HFF-Myc (cell line): ENCODE data around the gene ARL15.

Experiments
- DNase-seq: peaks from one replicate; pipeline ENCODE4 v3.0.0-alpha.2; 2011; ENCODE audit warnings: low read depth; ENCODE audit errors: extremely low read depth
- H3K4me3 ChIP-seq: replicated peaks from 2 replicates; pipeline ENCODE4 v1.5.1; 2011; ENCODE audit warnings: low read depth, mild to moderate bottlenecking, control low read depth, low read length
- TF ChIP-seq, protein P1 (sequence below): IDR thresholded peaks from 2 replicates; pipeline ENCODE4 v1.5.1; 2012; ENCODE audit warnings: mild to moderate bottlenecking, low read depth, low read length, control low read depth; ENCODE audit errors: missing control alignments

Gene ARL15

DNA sequence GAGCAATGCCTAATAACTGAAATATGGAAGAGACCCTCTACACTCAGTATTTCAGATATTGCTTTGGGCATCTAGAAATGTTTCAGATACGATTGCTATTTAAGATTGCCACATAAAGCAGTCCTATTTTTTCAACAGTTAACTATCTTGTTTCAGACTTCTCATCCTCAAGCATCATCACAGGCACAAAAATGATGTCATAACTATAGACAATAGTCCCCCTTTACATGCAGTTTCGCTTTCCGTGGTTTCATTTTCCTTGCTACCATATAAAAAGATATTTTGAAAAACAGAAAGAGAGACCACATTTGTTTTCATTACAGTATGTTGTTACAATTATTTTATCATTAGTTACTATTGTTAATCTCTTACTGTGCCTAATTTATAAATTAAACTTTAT, 402.5 kb downstream of the ARL15 start:
- no peak for DNase-seq
- TF ChIP-seq, protein P1, sequence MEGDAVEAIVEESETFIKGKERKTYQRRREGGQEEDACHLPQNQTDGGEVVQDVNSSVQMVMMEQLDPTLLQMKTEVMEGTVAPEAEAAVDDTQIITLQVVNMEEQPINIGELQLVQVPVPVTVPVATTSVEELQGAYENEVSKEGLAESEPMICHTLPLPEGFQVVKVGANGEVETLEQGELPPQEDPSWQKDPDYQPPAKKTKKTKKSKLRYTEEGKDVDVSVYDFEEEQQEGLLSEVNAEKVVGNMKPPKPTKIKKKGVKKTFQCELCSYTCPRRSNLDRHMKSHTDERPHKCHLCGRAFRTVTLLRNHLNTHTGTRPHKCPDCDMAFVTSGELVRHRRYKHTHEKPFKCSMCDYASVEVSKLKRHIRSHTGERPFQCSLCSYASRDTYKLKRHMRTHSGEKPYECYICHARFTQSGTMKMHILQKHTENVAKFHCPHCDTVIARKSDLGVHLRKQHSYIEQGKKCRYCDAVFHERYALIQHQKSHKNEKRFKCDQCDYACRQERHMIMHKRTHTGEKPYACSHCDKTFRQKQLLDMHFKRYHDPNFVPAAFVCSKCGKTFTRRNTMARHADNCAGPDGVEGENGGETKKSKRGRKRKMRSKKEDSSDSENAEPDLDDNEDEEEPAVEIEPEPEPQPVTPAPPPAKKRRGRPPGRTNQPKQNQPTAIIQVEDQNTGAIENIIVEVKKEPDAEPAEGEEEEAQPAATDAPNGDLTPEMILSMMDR, result no peak
- no peak overlapping the region for H3K4me3 ChIP-seq

DNA sequence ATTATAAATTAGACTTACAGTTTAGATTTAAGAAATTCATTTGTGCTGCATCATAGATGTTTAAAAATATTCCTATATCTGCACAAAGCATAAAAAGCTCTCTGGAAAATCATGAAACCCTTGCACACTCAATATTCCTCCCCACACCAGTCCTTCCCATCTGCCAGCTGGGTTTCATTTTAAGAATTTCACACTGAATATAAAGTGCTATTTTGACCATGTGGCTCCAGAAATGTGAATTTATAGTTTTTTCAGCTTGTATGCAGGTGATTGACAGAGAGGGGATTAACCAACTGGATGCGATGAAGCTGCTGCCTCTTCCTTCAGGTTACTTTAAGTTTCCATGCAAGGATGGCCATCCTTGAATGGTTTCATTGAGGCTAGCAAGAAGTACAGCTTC, 403.6 kb downstream of the ARL15 start:
- H3K4me3 ChIP-seq, result no peak overlapping the region
- DNase-seq, result no peak
- TF ChIP-seq, protein P1, result no peak

DNA sequence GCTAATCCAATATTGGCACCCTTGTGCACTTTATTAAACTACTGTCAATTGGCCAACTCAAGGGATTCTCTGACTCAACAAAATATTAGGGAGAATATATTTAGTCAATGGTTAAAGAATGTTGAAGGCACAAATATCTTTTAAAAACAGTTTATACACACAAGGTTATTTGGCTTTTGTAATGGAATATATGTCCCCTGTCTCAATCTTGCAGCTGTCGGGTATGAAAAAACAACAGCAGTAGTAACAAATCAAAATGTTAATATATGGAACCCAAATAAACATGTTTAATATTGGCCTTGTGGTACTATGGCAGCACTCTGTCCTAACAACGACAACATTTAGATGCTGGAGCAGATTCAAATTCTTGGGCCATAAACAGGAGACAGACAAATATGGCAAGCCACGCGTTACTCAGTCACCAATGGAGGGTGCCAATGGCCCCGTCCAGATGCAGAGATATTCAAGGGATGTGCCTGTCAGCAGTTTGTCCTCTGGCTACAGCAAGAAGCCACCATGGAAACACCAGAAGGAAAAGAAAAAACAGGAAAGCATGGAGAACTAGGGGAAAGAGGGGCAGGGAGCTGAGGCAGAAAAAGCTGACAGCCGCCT, 408.0 kb downstream of the ARL15 start:
- DNase-seq, result no peak
- TF ChIP-seq, protein P1, result no peak
- no peak overlapping the region for H3K4me3 ChIP-seq

DNA sequence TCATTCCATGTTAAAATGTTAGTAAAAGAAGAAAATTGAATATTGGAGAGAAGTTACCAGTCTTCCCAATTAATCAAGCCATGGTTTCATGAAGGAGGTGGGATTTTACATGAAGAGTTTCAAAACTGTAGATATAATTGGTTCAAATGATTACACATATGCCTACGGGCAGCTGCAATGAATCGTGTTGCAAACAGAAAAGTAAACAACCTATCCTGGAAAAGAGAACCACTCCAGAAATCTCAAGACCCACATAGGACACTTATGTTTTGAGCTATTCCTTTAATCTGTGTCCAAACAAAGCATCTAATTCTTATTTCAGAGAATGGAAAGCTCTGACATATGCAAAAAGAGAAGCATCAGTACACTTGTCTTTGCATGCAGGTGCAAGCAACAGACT, 409.7 kb downstream of the ARL15 start:
- no peak for DNase-seq
- TF ChIP-seq, protein P1, result no peak
- H3K4me3 ChIP-seq, result no peak overlapping the region

DNA sequence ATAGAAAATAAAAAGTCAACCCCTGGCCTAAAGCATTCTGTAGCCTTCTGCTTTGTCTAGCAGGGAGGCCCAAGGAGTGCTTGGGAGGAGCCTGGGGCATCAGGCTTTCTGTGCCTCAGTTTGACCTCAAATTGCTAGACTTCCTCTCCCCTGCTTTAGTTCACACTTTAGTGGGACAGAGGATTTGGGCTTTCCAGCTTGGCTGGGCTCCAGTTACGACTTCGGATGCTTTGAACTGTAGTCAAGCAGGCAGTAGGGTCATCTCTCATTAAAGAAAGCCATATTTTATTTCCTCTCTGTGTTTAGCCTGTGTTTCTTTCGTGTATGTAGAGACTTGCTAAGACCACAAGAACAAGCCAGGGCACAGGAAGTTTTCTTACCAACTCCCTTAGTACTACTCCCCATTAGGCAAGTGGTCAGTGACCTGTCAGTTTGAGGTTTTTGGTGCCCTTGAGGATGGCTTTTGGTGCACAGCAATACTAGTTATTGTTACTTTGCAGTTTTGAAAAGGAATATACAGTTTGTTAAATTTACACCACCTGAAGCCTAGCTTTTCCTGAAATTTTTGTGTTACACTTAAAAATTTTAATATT, 415.2 kb downstream of the ARL15 start:
- H3K4me3 ChIP-seq, result no peak overlapping the region
- no peak for DNase-seq
- TF ChIP-seq, protein P1, result no peak

DNA sequence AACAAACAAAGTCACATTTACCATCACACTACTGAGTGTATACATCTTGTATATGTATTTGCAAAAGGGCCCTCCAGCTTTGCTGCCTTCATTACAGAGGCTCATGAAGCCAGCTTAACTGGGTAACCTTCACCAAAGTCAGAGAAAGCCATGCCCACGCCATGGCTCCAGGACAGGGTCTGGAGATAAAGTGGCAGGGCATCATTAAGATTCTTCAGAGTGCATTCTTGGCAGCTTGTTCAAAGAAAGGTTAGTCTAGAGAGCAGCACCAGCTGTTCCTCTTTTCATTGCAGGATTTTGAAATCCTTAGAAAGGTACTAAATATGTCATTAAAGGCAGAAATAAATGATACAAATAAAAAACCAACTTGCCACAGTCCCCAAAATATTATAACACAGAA, 416.7 kb downstream of the ARL15 start:
- no peak overlapping the region for H3K4me3 ChIP-seq
- TF ChIP-seq, protein P1, result no peak
- DNase-seq, result no peak

DNA sequence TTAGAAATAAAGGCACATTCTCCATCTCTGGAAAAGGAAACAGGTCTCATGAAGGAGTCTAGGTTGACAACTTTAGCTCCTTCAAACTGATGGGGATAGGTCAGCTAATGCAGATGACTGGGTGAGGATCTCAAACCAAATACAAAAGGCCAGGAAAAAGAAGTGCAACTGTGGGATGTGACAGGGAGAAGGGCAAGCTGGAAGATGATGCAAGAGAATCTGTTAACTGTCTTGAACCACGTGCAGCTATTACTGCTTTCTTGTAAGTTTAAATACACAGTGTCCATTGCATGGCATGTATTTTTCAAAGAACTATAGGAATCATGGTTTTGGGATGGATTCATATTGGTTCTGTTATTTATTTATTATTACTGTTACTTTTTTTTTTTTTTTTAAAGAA, 418.1 kb downstream of the ARL15 start:
- no peak overlapping the region for H3K4me3 ChIP-seq
- TF ChIP-seq, protein P1, result no peak
- DNase-seq, result no peak
